Cardiac septum (tissue), 1 donor: ENCODE measurements around the gene ITPR1. TPM values are rescaled to one million over a fixed set of nuclear protein-coding genes. Genes with fewer than 3 reads are reported as not detected.

Source experiments
- DNase-seq: peaks from one replicate; pipeline ENCODE4 v3.0.0-alpha.2; 2020; ENCODE audit warnings: low spot score
- intact Hi-C: fragments of 100-400 bp; cut with DNase I; formaldehyde crosslinking; loops from one replicate; pipeline ENCODE4 v1.14.0; 2022
- total RNA-seq: library from RNA; stranded (reverse); fragmentation: NEBNext Ultra II Directional; extraction: Animal tissue kit (Norgen Biotek cat#: 25700); gene quantifications from one replicate; pipeline ENCODE4 v1.2.1, GENCODE V29; 2021
- donor health status: DM: no; HTN: no; CAD: no.

ITPR1 gene
- total RNA-seq, 1 donor from 2014 or later: 19.5 TPM

GRCh38 chr3:4741404-4742307 is 248.5 kb downstream of the ITPR1 start:
- intact Hi-C loops: loop anchor here (1.0 to 5.0 kb wide), 2 partner anchors 86 to 237 kb away; no protein-coding TSS in a partner anchor
- no peak for DNase-seq

GRCh38 chr3:4742359-4742758 is 249.2 kb downstream of the ITPR1 start:
- intact Hi-C loops: loop anchor here (5.0 kb wide), 1 partner anchor 85 kb away; no protein-coding TSS in a partner anchor
- no peak for DNase-seq

- DNase-seq: no peak
- intact Hi-C loops: loop anchor here (5.0 kb wide), 1 partner anchor 84 kb away; no protein-coding TSS in a partner anchor
Observed at GRCh38 chr3:4743371-4743770, 250.2 kb downstream of the ITPR1 start.

- DNase-seq: peak; percentile 10
- intact Hi-C loops: loop anchor here (5.0 kb wide), 1 partner anchor 83 kb away; no protein-coding TSS in a partner anchor
Observed at GRCh38 chr3:4744405-4745234, 251.5 kb downstream of the ITPR1 start.

GRCh38 chr3:4745235-4745610 is 252.1 kb downstream of the ITPR1 start:
- intact Hi-C loops: no loop called here
- no peak for DNase-seq

GRCh38 chr3:4746241-4746958 is 253.3 kb downstream of the ITPR1 start:
- intact Hi-C loops: no loop called here
- DNase-seq: peak; percentile 73

GRCh38 chr3:4748127-4748526 is 255.0 kb downstream of the ITPR1 start:
- intact Hi-C loops: no loop called here
- DNase-seq: peak; percentile 44

- intact Hi-C loops: no loop called here
- DNase-seq: no peak
Observed at GRCh38 chr3:4748701-4749378, 255.7 kb downstream of the ITPR1 start.

- DNase-seq: no peak
- intact Hi-C loops: no loop called here
Observed at GRCh38 chr3:4749567-4750002, 256.4 kb downstream of the ITPR1 start.

GRCh38 chr3:4750306-4750968 is 257.3 kb downstream of the ITPR1 start:
- no peak for DNase-seq
- intact Hi-C loops: no loop called here

GRCh38 chr3:4751029-4751501 is 257.9 kb downstream of the ITPR1 start:
- intact Hi-C loops: no loop called here

GRCh38 chr3:4751502-4752101 is 258.5 kb downstream of the ITPR1 start:
- DNase-seq: peak; percentile 33
- intact Hi-C loops: no loop called here

More at GRCh38 chr3:4751029-4751501, 257.9 kb downstream of the ITPR1 start:
- peak; percentile 2 for DNase-seq

GRCh38 chr3:4752201-4753072 is 259.3 kb downstream of the ITPR1 start:
- intact Hi-C loops: no loop called here
- DNase-seq: peak; percentile 67

GRCh38 chr3:4753073-4753691 is 260.0 kb downstream of the ITPR1 start:
- intact Hi-C loops: no loop called here
- DNase-seq: peak; percentile 69

- peak; percentile 38 for DNase-seq
- intact Hi-C loops: no loop called here
Observed at GRCh38 chr3:4754180-4755086, 261.3 kb downstream of the ITPR1 start.

GRCh38 chr3:4755566-4755965 is 262.4 kb downstream of the ITPR1 start:
- intact Hi-C loops: no loop called here
- DNase-seq: peak; percentile 19
